D721Med (cell line): ENCODE data around the gene PIP5K1B.

Experiments used
- DNase-seq: peaks from one replicate; pipeline ENCODE4 v3.0.0; 2011; ENCODE audit warnings: low spot score; ENCODE audit not compliant: insufficient read length
- FAIRE-seq: peaks from 2 replicates; lab custom pipeline; 2011; peaks lifted over from hg19 to GRCh38; lab: Jason Lieb, UNC
- CTCF ChIP-seq: IDR thresholded peaks from 2 replicates; pipeline ENCODE4 v1.5.1; 2012; ENCODE audit warnings: mild to moderate bottlenecking, control low read depth; ENCODE audit not compliant: insufficient read depth; ENCODE audit errors: missing control alignments

PIP5K1B gene

GRCh38 chr9:68913054-68913453 lies 208.0 kb downstream of the PIP5K1B start:
- TF ChIP-seq CTCF, result no peak
- DNase-seq (no peak), FAIRE-seq (no peak)

- DNase-seq, result no peak
- FAIRE-seq, result no peak
- no peak for TF ChIP-seq CTCF
Measured at GRCh38 chr9:68914751-68915150, 209.7 kb downstream of the PIP5K1B start.

GRCh38 chr9:68919661-68920060 lies 214.6 kb downstream of the PIP5K1B start:
- no peak for FAIRE-seq
- no peak for DNase-seq
- TF ChIP-seq CTCF, result no peak

- no peak for TF ChIP-seq CTCF
- DNase-seq (no peak), FAIRE-seq (no peak)
Measured at GRCh38 chr9:68920921-68921320, 215.9 kb downstream of the PIP5K1B start.

- DNase-seq (no peak), FAIRE-seq (no peak)
Measured at GRCh38 chr9:68923480-68923879, 218.4 kb downstream of the PIP5K1B start.

GRCh38 chr9:68925175-68925574 lies 220.1 kb downstream of the PIP5K1B start:
- no peak for FAIRE-seq
- DNase-seq, result no peak
- TF ChIP-seq CTCF, result no peak

More at GRCh38 chr9:68923480-68923879, 218.4 kb downstream of the PIP5K1B start:
- no peak for TF ChIP-seq CTCF

- no peak for TF ChIP-seq CTCF
- no peak for DNase-seq
- no peak for FAIRE-seq
Measured at GRCh38 chr9:68927165-68927564, 222.1 kb downstream of the PIP5K1B start.
